Panc1 (cell line): ENCODE measurements around the gene SYNE1. TPM values are rescaled to one million over a fixed set of nuclear protein-coding genes. Genes with fewer than 3 reads are reported as not detected.
"Not testable (repeated sequence)": the region's sequence is repeated elsewhere in the genome, so short reads cannot be mapped to it uniquely, and the experiment has no call there.

Source experiments
- ATAC-seq: fragments of 200-7000 bp; cut with Tn5 transposase; 2 replicates; pipeline ENCODE4 v1.9.1; 2020; ENCODE audit warnings: mild to moderate bottlenecking, moderate library complexity
- BruUV-seq: library from RNA; stranded (reverse); fragments of 400-500 nt; replicated peaks from 2 replicates; lab custom pipeline; 2021; lab: Mats Ljungman, UMichigan
- CTCF ChIA-PET: fragments of 300-600 bp; sonication (Branson Sonifier 250); formaldehyde crosslinking; loops from one replicate; lab custom pipeline; 2022; ENCODE audit warnings: antibody characterized with exemption; lab: Charles Lee
- POLR2A ChIA-PET: fragments of 300-600 bp; sonication (Branson Sonifier 250); formaldehyde crosslinking; loops from one replicate; lab custom pipeline; 2022; ENCODE audit warnings: antibody characterized with exemption; lab: Charles Lee
- DNase-seq: peaks from one replicate; pipeline ENCODE4 v3.0.0-alpha.2; 2010; ENCODE audit warnings: low read depth, low spot score
- H3K27ac ChIP-seq: 2 replicates; pipeline ENCODE4 v1.5.1; 2011; ENCODE audit warnings: mild to moderate bottlenecking, low read length, inconsistent platforms
- H3K27me3 ChIP-seq: fragments of 200-500 bp; sonication (Bioruptor generic); 2 replicates; pipeline ENCODE4 v1.6.0; 2014; ENCODE audit warnings: low read length, inconsistent platforms; ENCODE audit not compliant: control insufficient read depth, insufficient read depth
- H3K36me3 ChIP-seq: fragments of 200-500 bp; sonication (Bioruptor generic); 2 replicates; pipeline ENCODE4 v1.5.1; 2014; ENCODE audit warnings: inconsistent platforms, mild to moderate bottlenecking, low read length, moderate library complexity; ENCODE audit not compliant: control insufficient read depth, insufficient read depth
- H3K4me1 ChIP-seq: 2 replicates; pipeline ENCODE4 v1.5.1; 2011; ENCODE audit warnings: inconsistent platforms, mild to moderate bottlenecking, low read length, moderate library complexity; ENCODE audit not compliant: control insufficient read depth, insufficient read depth
- H3K4me3 ChIP-seq, 2 experiments: 2 replicates each; pipeline ENCODE4 v1.5.1; 2011 to 2012; ENCODE audit warnings: low read depth in 2 of 2, low read length in 2 of 2, mild to moderate bottlenecking in 2 of 2, inconsistent platforms in 1 of 2, moderate library complexity in 1 of 2
- H3K9me3 ChIP-seq: fragments of 200-500 bp; sonication (Bioruptor generic); 2 replicates; pipeline ENCODE4 v1.5.1; 2014; ENCODE audit warnings: low read depth, mild to moderate bottlenecking, inconsistent platforms, low read length, moderate library complexity; ENCODE audit not compliant: control insufficient read depth, insufficient read depth
- POLR2AphosphoS5 ChIP-seq: IDR thresholded peaks from 2 replicates; pipeline ENCODE4 v1.6.1; 2012; ENCODE audit warnings: mild to moderate bottlenecking, low read depth, low read length, moderate library complexity
- SIN3A ChIP-seq: IDR thresholded peaks from 2 replicates; pipeline ENCODE4 v1.6.1; 2012; ENCODE audit warnings: low read depth, mild to moderate bottlenecking, low read length, moderate library complexity, borderline replicate concordance; ENCODE audit not compliant: insufficient read depth
- TCF7L2 ChIP-seq: IDR thresholded peaks from 2 replicates; pipeline ENCODE4 v1.6.1; 2011; ENCODE audit warnings: mild to moderate bottlenecking, low read depth, low read length, inconsistent platforms
- in situ Hi-C: cut with HindIII; loops from 2 replicates; pipeline ENCODE4 v1.10.0; 2016; ENCODE audit warnings: low sequenced_read_pairs, low pct_unique_long_range_greater_than_20kb
- intact Hi-C: fragments of 100-400 bp; cut with micrococcal nuclease; formaldehyde crosslinking; loops from one replicate; pipeline ENCODE4 v1.10.0; 2022; ENCODE audit not compliant: unreplicated experiment
- total RNA-seq: library from RNA; stranded (reverse); gene quantifications from one replicate; pipeline ENCODE4 v1.2.1, GENCODE V29; 2021; ENCODE audit not compliant: unreplicated experiment
- TF ChIP-seq, protein P1 (sequence below), 2 experiments: IDR thresholded peaks; 2 replicates each; pipeline ENCODE4 v1.6.1; 2011 to 2012; ENCODE audit warnings: low read depth in 2 of 2, control low read depth in 1 of 2, low read length in 1 of 2, mild to moderate bottlenecking in 1 of 2, moderate library complexity in 1 of 2; ENCODE audit not compliant: insufficient read depth in 1 of 2
- TF ChIP-seq, protein P2 (sequence below): fragments of 450-650 bp; IDR thresholded peaks from 2 replicates; pipeline ENCODE4 v1.5.1; 2017; ENCODE audit warnings: mild to moderate bottlenecking

Gene SYNE1
- total RNA-seq, 1 experiment from 2014 or later = 3.2 TPM

DNA sequence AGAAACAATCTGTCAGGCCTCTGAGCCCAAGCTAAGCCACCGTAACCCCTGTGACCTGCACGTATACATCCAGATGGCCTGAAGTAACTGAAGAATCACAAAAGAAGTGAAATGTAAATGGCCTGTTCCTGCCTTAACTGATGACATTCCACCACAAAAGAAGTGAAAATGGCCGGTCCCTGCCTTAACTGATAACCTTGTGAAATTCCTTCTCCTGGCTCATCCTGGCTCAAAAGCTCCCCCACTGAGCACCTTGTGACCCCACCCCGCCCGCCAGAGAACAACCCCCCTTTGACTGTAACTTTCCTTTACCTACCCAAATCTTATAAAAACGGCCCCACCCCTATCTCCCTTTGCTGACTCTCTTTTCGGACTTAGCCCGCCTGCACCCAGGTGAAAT lies 45.8 kb upstream of the SYNE1 start:
- CTCF ChIA-PET, H3K27me3 ChIP-seq, H3K36me3 ChIP-seq, H3K4me3 ChIP-seq, ATAC-seq, DNase-seq, H3K4me1 ChIP-seq, POLR2A ChIA-PET, H3K27ac ChIP-seq, BruUV-seq, intact Hi-C loops, in situ Hi-C loops, H3K9me3 ChIP-seq: not testable (repeated sequence)

DNA sequence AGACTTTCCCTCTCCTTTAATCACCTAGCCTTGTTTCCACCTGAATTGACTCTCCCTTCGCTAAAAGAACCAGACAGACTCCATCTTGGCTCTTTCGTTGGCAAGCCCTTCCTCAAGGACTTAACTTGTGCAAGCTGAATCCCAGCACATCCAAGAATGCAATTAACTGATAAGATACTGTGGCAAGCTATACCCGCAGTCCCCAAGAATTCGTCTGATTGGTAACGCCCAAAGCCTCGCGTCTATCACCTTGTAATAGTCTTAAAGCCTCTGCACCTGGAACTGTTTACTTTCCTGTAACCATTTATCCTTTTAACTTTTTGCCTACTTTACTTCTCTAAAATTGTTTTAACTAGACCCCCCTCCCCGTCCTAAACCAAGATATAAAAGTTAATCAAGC lies 45.0 kb upstream of the SYNE1 start:
- H3K36me3 ChIP-seq = no peaks in the 10 kb centered on the region
- intact Hi-C loops (no loop called here), in situ Hi-C loops (no loop called here)
- DNase-seq (no peak), ATAC-seq (no peak)
- no peaks in the 10 kb centered on the region for H3K9me3 ChIP-seq
- no peaks in the 10 kb centered on the region for H3K4me1 ChIP-seq
- no peak overlapping the region for H3K4me3 ChIP-seq
- H3K27ac ChIP-seq = no peak overlapping the region
- no peak for TF ChIP-seq TCF7L2
- TF ChIP-seq, protein P1, sequence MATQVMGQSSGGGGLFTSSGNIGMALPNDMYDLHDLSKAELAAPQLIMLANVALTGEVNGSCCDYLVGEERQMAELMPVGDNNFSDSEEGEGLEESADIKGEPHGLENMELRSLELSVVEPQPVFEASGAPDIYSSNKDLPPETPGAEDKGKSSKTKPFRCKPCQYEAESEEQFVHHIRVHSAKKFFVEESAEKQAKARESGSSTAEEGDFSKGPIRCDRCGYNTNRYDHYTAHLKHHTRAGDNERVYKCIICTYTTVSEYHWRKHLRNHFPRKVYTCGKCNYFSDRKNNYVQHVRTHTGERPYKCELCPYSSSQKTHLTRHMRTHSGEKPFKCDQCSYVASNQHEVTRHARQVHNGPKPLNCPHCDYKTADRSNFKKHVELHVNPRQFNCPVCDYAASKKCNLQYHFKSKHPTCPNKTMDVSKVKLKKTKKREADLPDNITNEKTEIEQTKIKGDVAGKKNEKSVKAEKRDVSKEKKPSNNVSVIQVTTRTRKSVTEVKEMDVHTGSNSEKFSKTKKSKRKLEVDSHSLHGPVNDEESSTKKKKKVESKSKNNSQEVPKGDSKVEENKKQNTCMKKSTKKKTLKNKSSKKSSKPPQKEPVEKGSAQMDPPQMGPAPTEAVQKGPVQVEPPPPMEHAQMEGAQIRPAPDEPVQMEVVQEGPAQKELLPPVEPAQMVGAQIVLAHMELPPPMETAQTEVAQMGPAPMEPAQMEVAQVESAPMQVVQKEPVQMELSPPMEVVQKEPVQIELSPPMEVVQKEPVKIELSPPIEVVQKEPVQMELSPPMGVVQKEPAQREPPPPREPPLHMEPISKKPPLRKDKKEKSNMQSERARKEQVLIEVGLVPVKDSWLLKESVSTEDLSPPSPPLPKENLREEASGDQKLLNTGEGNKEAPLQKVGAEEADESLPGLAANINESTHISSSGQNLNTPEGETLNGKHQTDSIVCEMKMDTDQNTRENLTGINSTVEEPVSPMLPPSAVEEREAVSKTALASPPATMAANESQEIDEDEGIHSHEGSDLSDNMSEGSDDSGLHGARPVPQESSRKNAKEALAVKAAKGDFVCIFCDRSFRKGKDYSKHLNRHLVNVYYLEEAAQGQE (IDR thresholded peaks at IDR 0.05; ENCODE audit: insufficient read depth in 1 of 2, low read depth in 2 of 2, low read length in 1 of 2) = no peak
- TF ChIP-seq SIN3A = no peak
- TF ChIP-seq, protein P2, sequence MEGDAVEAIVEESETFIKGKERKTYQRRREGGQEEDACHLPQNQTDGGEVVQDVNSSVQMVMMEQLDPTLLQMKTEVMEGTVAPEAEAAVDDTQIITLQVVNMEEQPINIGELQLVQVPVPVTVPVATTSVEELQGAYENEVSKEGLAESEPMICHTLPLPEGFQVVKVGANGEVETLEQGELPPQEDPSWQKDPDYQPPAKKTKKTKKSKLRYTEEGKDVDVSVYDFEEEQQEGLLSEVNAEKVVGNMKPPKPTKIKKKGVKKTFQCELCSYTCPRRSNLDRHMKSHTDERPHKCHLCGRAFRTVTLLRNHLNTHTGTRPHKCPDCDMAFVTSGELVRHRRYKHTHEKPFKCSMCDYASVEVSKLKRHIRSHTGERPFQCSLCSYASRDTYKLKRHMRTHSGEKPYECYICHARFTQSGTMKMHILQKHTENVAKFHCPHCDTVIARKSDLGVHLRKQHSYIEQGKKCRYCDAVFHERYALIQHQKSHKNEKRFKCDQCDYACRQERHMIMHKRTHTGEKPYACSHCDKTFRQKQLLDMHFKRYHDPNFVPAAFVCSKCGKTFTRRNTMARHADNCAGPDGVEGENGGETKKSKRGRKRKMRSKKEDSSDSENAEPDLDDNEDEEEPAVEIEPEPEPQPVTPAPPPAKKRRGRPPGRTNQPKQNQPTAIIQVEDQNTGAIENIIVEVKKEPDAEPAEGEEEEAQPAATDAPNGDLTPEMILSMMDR = no peak
- no peak for TF ChIP-seq POLR2AphosphoS5
- H3K27me3 ChIP-seq = no peaks in the 10 kb centered on the region
- BruUV-seq = no TSS peak
- ChIA-PET CTCF (no interaction called here), POLR2A (no interaction called here)

DNA sequence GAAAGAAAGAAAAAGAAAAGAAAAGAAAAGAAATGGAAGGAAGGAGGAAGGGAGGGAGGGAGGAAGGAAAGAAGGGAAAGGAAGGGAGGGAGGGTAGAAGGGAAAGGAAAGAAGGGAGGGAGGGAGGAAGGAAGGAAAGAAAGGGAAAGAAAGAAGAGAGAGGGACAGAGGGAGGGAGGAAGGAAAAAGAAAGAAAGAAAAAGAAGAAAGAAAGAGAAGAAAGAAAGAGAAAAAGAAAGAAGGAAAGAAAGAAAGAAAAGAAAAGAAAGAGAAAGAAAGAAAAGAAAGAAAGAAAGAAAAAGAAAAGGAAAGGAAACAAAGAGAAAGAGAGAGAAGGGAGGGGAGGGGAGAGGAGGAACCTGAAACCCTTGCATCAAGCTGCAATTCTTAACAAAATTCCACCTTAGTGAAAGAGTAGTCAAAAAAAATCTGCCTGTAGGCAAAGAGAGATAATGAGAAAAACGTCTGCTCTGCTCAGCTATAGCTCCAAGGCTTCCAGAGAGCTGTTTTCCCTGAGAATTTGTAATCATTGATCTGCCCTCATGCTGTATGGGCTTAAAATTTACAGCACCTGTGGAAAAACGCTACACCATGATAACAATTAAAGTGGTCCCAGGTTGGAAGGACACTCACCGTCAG lies 43.8 kb upstream of the SYNE1 start:
- no peaks in the 10 kb centered on the region for H3K36me3 ChIP-seq
- BruUV-seq = no TSS peak
- intact Hi-C loops = no loop called here
- H3K4me3 ChIP-seq = no peak overlapping the region
- TF ChIP-seq TCF7L2 (no peak), POLR2AphosphoS5 (no peak), SIN3A (no peak)
- TF ChIP-seq, protein P1 (IDR thresholded peaks at IDR 0.05; ENCODE audit: insufficient read depth in 1 of 2, low read depth in 2 of 2, low read length in 1 of 2) = no peak
- TF ChIP-seq, protein P2 = no peak
- in situ Hi-C loops = no loop called here
- no peak for DNase-seq
- H3K9me3 ChIP-seq = no peaks in the 10 kb centered on the region
- no peaks in the 10 kb centered on the region for H3K27me3 ChIP-seq
- CTCF ChIA-PET = no interaction called here
- POLR2A ChIA-PET = no interaction called here
- H3K4me1 ChIP-seq = no peaks in the 10 kb centered on the region
- H3K27ac ChIP-seq = no peak overlapping the region
- ATAC-seq = no peak
